ENCODE data around the gene CNOT1. TPM values are rescaled to one million over a fixed set of nuclear protein-coding genes. Genes with fewer than 3 reads are reported as not detected.

CNOT1 gene
- total RNA-seq (100 to 1,000 TPM; 216 to 249 (median 236) TPM), polyA plus RNA-seq (100 to 1,000 TPM in 1 of 2 donors, 10 to 100 TPM in 1; 81.2 to 114 TPM), total RNA-seq (301 reads per million, percentile 96 among the genes with 10 or more reads in this experiment)

GRCh38 chr16:58629733-58630640, at the start of gene CNOT1:
Gene CNOT1, minus strand, starts transcription at chr16:58629826. Its CDS starts 30,489 bp downstream, at chr16:58599337.
- Mint-ChIP-seq H3K27me3 (peaks cover 0 to 2% (median 0%) of the 10 kb centered on the region in 5 donors), H3K4me1 (peaks cover 15 to 44% (median 28%) of the 10 kb centered on the region in 7 donors), H3K9me3 (peaks cover 0 to 4% (median 0%) of the 10 kb centered on the region in 11 donors), H3K36me3 (peaks cover 0 to 9% (median 5%) of the 10 kb centered on the region in 5 donors), H3K27ac (peak within 1 kb of the TSS; percentile 99 to 100 (median 100)), H3K4me3 (peak within 1 kb of the TSS; percentile 94 to 100 (median 98))
- peaks cover 0 to 7% (median 0%) of the 10 kb centered on the region in 3 experiments for H3K36me3 ChIP-seq (ENCODE audit: control insufficient read depth in 2 of 3, insufficient read depth in 3 of 3, low read length in 3 of 3)
- intact Hi-C loops (cut with micrococcal nuclease), result loop anchor here (1.0 to 10.0 kb wide), 20 partner anchors 54 to 1183 kb away; partner anchors contain the start of genes CCDC102A (in 2 of the 2), CFAP20 (in 2 of the 2), GINS3 (in 2 of the 2) and GOT2 (in 2 of the 2)
- H3K4me1 ChIP-seq (ENCODE audit: control insufficient read depth in 2 of 2, insufficient read depth in 2 of 2, low read length in 2 of 2), result peaks cover 14 to 24% of the 10 kb centered on the region in 2 donors
- H3K4me3 ChIP-seq (ENCODE audit: low read length), result peak within 1 kb of the TSS; percentile 84
- no peaks in the 10 kb centered on the region for H3K27me3 ChIP-seq (ENCODE audit: control insufficient read depth in 2 of 2, insufficient read depth in 2 of 2, low read length in 2 of 2)
- CTCF ChIA-PET, result interaction anchor here (0.6 kb wide), 1 partner anchor 9 kb away, joined by 3 read pairs; no protein-coding TSS in a partner anchor
- POLR2A ChIA-PET, result interaction anchor here (2.1 kb wide), 1 partner anchor 40 kb away, joined by 5 read pairs; no protein-coding TSS in a partner anchor
- peak; percentile 92 to 100 (median 99) for DNase-seq
- peak; percentile 91 for ATAC-seq
- peak within 1 kb of the TSS; percentile 96 for H3K27ac ChIP-seq (ENCODE audit: low read depth, low read length)
- no peaks in the 10 kb centered on the region for H3K9me3 ChIP-seq (ENCODE audit: control insufficient read depth in 2 of 3, low read length in 3 of 3)

DNA sequence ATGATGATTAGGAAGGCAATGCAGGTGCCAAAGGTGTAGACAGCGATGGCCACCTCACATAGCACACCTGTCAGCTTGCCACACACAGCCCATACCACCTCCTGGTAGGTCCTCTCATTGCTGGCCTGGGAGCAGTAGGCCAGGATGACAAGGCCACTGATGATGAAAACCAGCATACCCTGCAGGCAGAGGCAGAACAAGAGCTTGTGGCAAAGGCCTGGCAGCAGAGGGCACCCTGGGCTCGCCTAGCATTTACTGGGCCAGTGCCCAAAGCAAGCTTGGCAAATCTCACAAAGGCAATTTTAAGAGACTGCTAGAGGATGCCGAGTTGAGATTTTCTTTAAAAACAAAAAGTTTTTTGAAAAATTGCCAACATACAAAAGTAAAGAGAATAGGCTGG, 49.1 kb upstream of the CNOT1 start:
- H3K27ac ChIP-seq (ENCODE audit: low read depth, low read length), result no peak overlapping the region
- ChIA-PET CTCF (no interaction called here), POLR2A (interaction anchor here (0.6 to 1.1 kb wide), 2 partner anchors 33 to 1500 kb away, joined by 3 to 4 read pairs; no protein-coding TSS in a partner anchor)
- no peaks in the 10 kb centered on the region for H3K27me3 Mint-ChIP-seq
- no peaks in the 10 kb centered on the region for H3K9me3 Mint-ChIP-seq
- DNase-seq (no peak), ATAC-seq (no peak)
- peaks cover under 1 to 9% of the 10 kb centered on the region in 2 donors for H3K4me1 ChIP-seq (ENCODE audit: control insufficient read depth in 2 of 2, insufficient read depth in 2 of 2, low read length in 2 of 2)
- intact Hi-C loops (cut with micrococcal nuclease), result no loop called here
- H3K27ac Mint-ChIP-seq, result no peak overlapping the region
- peaks cover 0 to 21% (median 0%) of the 10 kb centered on the region in 3 experiments for H3K36me3 ChIP-seq (ENCODE audit: control insufficient read depth in 2 of 3, insufficient read depth in 3 of 3, low read length in 3 of 3)
- no peak overlapping the region for H3K4me3 Mint-ChIP-seq
- H3K27me3 ChIP-seq (ENCODE audit: control insufficient read depth in 2 of 2, insufficient read depth in 2 of 2, low read length in 2 of 2), result no peaks in the 10 kb centered on the region
- H3K36me3 Mint-ChIP-seq, result peaks cover 0 to 25% (median 2%) of the 10 kb centered on the region in 5 donors
- peaks cover 2 to 16% (median 12%) of the 10 kb centered on the region in 7 donors for H3K4me1 Mint-ChIP-seq
- H3K4me3 ChIP-seq (ENCODE audit: low read length), result no peak overlapping the region
- no peaks in the 10 kb centered on the region for H3K9me3 ChIP-seq (ENCODE audit: control insufficient read depth in 2 of 3, low read length in 3 of 3)

DNA sequence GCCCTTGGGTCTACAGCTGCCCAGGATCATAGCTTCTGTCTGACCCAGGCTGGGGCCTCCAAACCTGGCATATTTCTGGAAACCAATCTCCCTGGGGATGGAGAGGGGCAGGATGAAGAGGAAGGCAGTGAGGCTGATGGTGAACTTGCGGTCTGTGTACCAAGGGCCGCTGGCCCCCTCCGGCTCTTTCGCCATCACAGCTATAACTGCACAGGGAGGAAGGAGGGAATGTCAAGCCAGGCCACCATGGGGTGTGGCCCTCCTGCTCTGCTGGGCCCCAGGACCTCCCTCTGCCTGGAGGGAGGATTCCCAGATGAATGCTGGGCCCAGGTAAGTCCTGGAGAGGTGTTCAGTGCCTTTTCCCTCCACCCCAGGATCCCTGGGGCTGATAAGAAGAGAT, 48.6 kb upstream of the CNOT1 start:
- POLR2A ChIA-PET, result interaction anchor here (0.6 to 1.1 kb wide), 2 partner anchors 33 to 1499 kb away, joined by 3 to 4 read pairs; no protein-coding TSS in a partner anchor
- no peak for ATAC-seq
- Histone ChIP-seq H3K4me3 (ENCODE audit: low read length) (no peak overlapping the region), H3K27ac (ENCODE audit: low read depth, low read length) (no peak overlapping the region), H3K4me1 (ENCODE audit: control insufficient read depth in 2 of 2, insufficient read depth in 2 of 2, low read length in 2 of 2) (peaks cover 0 to 5% of the 10 kb centered on the region in 2 donors), H3K36me3 (ENCODE audit: control insufficient read depth in 2 of 3, insufficient read depth in 3 of 3, low read length in 3 of 3) (peaks cover 0 to 21% (median 0%) of the 10 kb centered on the region in 3 experiments), H3K9me3 (ENCODE audit: control insufficient read depth in 2 of 3, low read length in 3 of 3) (no peaks in the 10 kb centered on the region), H3K27me3 (ENCODE audit: control insufficient read depth in 2 of 2, insufficient read depth in 2 of 2, low read length in 2 of 2) (no peaks in the 10 kb centered on the region)
- no peak overlapping the region for H3K4me3 Mint-ChIP-seq
- H3K9me3 Mint-ChIP-seq, result no peaks in the 10 kb centered on the region
- peaks cover 0 to 25% (median 2%) of the 10 kb centered on the region in 5 donors for H3K36me3 Mint-ChIP-seq
- peaks cover 0 to 12% (median 7%) of the 10 kb centered on the region in 7 donors for H3K4me1 Mint-ChIP-seq
- no peaks in the 10 kb centered on the region for H3K27me3 Mint-ChIP-seq
- DNase-seq, result no peak
- CTCF ChIA-PET, result interaction anchor here (0.8 kb wide), 1 partner anchor 18 kb away, joined by 4 read pairs; no protein-coding TSS in a partner anchor
- intact Hi-C loops (cut with micrococcal nuclease), result no loop called here
- H3K27ac Mint-ChIP-seq, result no peak overlapping the region

DNA sequence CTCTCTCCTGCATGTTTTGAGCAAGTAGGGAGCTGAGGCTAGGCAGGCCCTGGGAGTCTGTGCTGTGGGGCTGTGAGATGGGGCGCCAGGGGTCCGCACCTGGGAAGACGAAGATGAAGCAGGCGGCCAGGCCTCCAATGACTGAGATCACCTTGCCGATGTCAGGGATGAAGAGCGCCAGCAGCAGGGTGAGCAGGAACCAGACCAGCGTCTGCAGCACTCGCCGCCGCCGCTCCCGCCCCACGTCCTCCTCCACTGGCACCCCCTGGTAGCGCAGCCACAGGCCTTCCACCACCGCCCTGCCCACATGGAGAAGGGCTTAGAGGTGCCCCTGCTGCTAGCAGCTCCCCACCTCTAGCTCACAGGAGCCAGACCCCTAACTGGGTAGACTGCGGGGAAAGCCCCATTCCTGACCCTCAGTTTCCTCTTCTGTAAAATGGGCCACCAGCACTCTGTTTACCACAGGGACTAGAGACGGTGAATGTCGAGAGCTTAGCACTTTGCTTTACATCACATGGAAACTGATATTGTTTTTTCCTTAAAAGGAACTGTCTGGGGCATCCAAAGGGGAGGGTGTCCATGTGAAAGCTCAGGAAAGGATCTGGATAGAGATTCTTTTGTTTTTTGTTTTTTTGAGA, 41.4 kb upstream of the CNOT1 start:
- peaks cover 0 to 22% (median 0%) of the 10 kb centered on the region in 3 experiments for H3K36me3 ChIP-seq (ENCODE audit: control insufficient read depth in 2 of 3, insufficient read depth in 3 of 3, low read length in 3 of 3)
- no peak overlapping the region for H3K27ac ChIP-seq (ENCODE audit: low read depth, low read length)
- H3K4me1 ChIP-seq (ENCODE audit: control insufficient read depth in 2 of 2, insufficient read depth in 2 of 2, low read length in 2 of 2), result no peaks in the 10 kb centered on the region
- intact Hi-C loops (cut with micrococcal nuclease), result no loop called here
- Mint-ChIP-seq H3K27ac (peak overlapping the region in 1 of 9 donors; percentile 63), H3K9me3 (no peaks in the 10 kb centered on the region), H3K4me1 (peaks cover 0 to 1% (median 0%) of the 10 kb centered on the region in 7 donors), H3K4me3 (no peak overlapping the region), H3K36me3 (peaks cover 2 to 42% (median 16%) of the 10 kb centered on the region in 5 donors), H3K27me3 (no peaks in the 10 kb centered on the region)
- H3K27me3 ChIP-seq (ENCODE audit: control insufficient read depth in 2 of 2, insufficient read depth in 2 of 2, low read length in 2 of 2), result no peaks in the 10 kb centered on the region
- ATAC-seq (no peak), DNase-seq (no peak)
- H3K4me3 ChIP-seq (ENCODE audit: low read length), result no peak overlapping the region
- CTCF ChIA-PET, result no interaction called here
- H3K9me3 ChIP-seq (ENCODE audit: control insufficient read depth in 2 of 3, low read length in 3 of 3), result no peaks in the 10 kb centered on the region
- POLR2A ChIA-PET, result interaction anchor here (1.3 kb wide), 1 partner anchor 14 kb away, joined by 3 read pairs; the partner anchor contains the start of gene SLC38A7

DNA sequence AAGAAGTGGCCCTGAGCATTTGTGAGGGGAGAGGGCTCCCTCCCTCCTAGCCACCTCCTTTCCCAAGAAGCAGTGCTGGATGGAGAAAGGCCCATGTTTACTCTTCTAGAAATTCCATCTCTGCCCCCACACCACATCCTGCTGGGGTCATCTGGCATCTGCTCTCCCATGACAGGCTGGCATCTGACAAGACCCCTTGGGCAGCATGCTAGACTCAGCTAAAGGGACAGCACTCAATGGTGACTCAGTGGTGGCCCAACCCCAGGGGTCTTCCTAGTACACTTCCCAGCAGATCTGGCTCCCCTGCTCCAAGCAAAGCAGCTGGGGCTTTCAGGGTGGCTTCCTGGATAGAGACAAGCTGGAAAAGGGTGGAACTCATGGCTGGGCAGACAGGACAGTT, 40.6 kb upstream of the CNOT1 start:
- Histone ChIP-seq H3K27ac (ENCODE audit: low read depth, low read length) (no peak overlapping the region), H3K36me3 (ENCODE audit: control insufficient read depth in 2 of 3, insufficient read depth in 3 of 3, low read length in 3 of 3) (peaks cover 0 to 14% (median 0%) of the 10 kb centered on the region in 3 experiments), H3K27me3 (ENCODE audit: control insufficient read depth in 2 of 2, insufficient read depth in 2 of 2, low read length in 2 of 2) (no peaks in the 10 kb centered on the region), H3K4me3 (ENCODE audit: low read length) (no peak overlapping the region), H3K4me1 (ENCODE audit: control insufficient read depth in 2 of 2, insufficient read depth in 2 of 2, low read length in 2 of 2) (no peaks in the 10 kb centered on the region), H3K9me3 (ENCODE audit: control insufficient read depth in 2 of 3, low read length in 3 of 3) (no peaks in the 10 kb centered on the region)
- Mint-ChIP-seq H3K4me3 (no peak overlapping the region), H3K9me3 (no peaks in the 10 kb centered on the region), H3K36me3 (peaks cover 2 to 37% (median 16%) of the 10 kb centered on the region in 5 donors), H3K27ac (no peak overlapping the region), H3K4me1 (peaks cover 0 to 1% (median 0%) of the 10 kb centered on the region in 7 donors), H3K27me3 (no peaks in the 10 kb centered on the region)
- ChIA-PET POLR2A (no interaction called here), CTCF (no interaction called here)
- intact Hi-C loops (cut with micrococcal nuclease), result no loop called here
- no peak for ATAC-seq
- DNase-seq, result no peak

DNA sequence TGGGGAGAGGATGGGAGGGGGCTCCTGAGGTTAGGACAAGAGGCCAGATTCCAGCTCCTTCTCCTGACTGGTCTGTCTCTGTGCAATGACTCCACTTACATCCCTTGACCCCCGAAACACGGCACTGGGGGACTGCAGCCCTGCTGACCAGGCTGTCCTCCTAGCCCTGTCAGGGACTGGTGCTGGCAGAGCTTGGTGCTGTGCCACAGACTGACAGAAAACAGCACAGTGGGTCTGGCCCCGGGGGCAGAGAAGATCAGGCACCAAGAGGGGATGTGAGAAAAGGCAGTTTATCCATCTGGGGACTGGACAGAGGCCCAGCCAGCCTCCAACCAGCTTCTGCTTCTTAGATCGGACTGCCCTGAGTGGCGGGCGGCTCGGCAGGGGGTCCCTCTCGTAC, 35.6 kb upstream of the CNOT1 start:
- Histone ChIP-seq H3K4me1 (ENCODE audit: control insufficient read depth in 2 of 2, insufficient read depth in 2 of 2, low read length in 2 of 2) (no peaks in the 10 kb centered on the region), H3K4me3 (ENCODE audit: low read length) (no peak overlapping the region), H3K27ac (ENCODE audit: low read depth, low read length) (no peak overlapping the region), H3K36me3 (ENCODE audit: control insufficient read depth in 2 of 3, insufficient read depth in 3 of 3, low read length in 3 of 3) (peaks cover 0 to 14% (median 0%) of the 10 kb centered on the region in 3 experiments), H3K27me3 (ENCODE audit: control insufficient read depth in 2 of 2, insufficient read depth in 2 of 2, low read length in 2 of 2) (no peaks in the 10 kb centered on the region), H3K9me3 (ENCODE audit: control insufficient read depth in 2 of 3, low read length in 3 of 3) (no peaks in the 10 kb centered on the region)
- H3K9me3 Mint-ChIP-seq, result no peaks in the 10 kb centered on the region
- DNase-seq, result no peak
- no peak for ATAC-seq
- intact Hi-C loops (cut with micrococcal nuclease), result loop anchor here in 1 of 2 donors (10.0 kb wide), 1 partner anchor 330 kb away; no protein-coding TSS in a partner anchor
- no peaks in the 10 kb centered on the region for H3K27me3 Mint-ChIP-seq
- POLR2A ChIA-PET, result no interaction called here
- no peak overlapping the region for H3K27ac Mint-ChIP-seq
- peaks cover 2 to 19% (median 14%) of the 10 kb centered on the region in 5 donors for H3K36me3 Mint-ChIP-seq
- peaks cover 0 to 1% (median 0%) of the 10 kb centered on the region in 7 donors for H3K4me1 Mint-ChIP-seq
- CTCF ChIA-PET, result no interaction called here
- no peak overlapping the region for H3K4me3 Mint-ChIP-seq
